ENCODE data around the gene ZIC4.

DNA sequence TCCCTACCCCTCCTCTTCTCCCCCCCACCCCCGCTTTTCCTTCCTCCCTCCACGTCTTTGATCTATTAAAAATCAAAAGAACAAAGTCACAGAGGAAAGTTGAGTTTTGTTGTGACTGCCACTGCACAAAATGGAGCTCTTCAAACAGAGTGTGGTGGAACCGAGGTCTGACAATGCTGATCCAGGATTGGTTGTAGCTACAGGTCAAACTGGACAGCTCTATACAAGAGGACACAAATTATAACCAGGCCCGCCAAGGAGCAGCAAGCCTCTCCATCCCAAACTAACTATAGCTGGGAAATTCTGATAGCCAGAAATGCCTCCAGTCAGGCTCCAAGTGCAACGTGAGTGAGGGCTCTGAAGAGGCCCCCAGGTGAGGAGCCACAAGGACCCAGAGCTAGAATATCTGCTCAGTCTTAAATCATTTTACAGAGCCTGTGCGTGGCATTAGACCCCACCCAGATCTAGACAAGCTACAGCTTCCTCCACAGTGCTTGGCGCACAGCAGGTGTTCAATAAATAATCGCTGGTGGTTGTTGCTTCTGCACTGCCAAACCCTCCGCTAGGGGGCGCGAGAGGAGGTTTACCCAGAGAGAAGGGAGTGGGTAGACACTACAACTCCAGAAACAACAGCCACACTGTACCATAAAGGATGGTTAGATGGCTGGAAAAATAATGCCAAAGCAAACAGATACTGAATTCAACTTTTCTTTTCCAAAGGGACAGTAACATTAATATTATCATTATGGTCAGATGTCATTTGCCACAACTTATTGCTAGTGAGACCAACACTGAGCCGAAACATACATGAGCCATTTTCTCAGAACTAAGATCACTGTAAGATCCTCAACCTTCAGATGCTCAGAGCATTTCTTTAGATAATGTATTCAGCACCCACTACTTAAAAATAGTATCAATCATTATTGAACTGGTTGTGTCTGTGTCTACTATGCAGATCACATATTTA, 44.6 kb downstream of the ZIC4 start:
- TF ChIP-seq POLR2A (IDR thresholded peaks at IDR 0.05; ENCODE audit: control extremely low read depth in 1 of 2, low read depth in 2 of 2, low read length in 2 of 2) (no peak), CBX8 (IDR thresholded peaks at IDR 0.05; ENCODE audit: borderline replicate concordance, low read depth, low read length) (no peak), CEBPB (IDR thresholded peaks at IDR 0.05; ENCODE audit: low read depth, low read length) (no peak), CTCF (IDR thresholded peaks at IDR 0.05; ENCODE audit: control extremely low read depth in 1 of 3, insufficient read depth in 1 of 3, low read depth in 1 of 3, low read length in 3 of 3) (peak; percentile 78 to 88 (median 82))

Measured in H1 (cell line).